ENCODE data around the gene RPGR. TPM values are rescaled to one million over a fixed set of nuclear protein-coding genes. Genes with fewer than 3 reads are reported as not detected.

RPGR gene
- polyA plus RNA-seq, 1 donor from 2014 or later: 6.5 TPM

- H3K36me3 ChIP-seq (ENCODE audit: insufficient read depth, low read length): no peaks in the 10 kb centered on the region
- no peak overlapping the region for H3K9ac ChIP-seq (ENCODE audit: low read length)
- H3K27me3 ChIP-seq (ENCODE audit: insufficient read depth, low read depth, low read length): no peaks in the 10 kb centered on the region
- TF ChIP-seq MXI1 (conservative IDR thresholded peaks at IDR 0.05; ENCODE audit: poor library complexity, severe bottlenecking): no peak
- H3K4me3 ChIP-seq (ENCODE audit: low read length): no peak overlapping the region
- H3F3A ChIP-seq (ENCODE audit: insufficient read depth, low read length, poor library complexity, severe bottlenecking): no peaks in the 10 kb centered on the region
- no peak overlapping the region for H2AFZ ChIP-seq (ENCODE audit: low read depth, low read length)
- no peak overlapping the region for H3K27ac ChIP-seq (ENCODE audit: low read length)
- no peaks in the 10 kb centered on the region for H4K20me1 ChIP-seq (ENCODE audit: insufficient read depth)
- no peaks in the 10 kb centered on the region for H3K79me2 ChIP-seq (replicated peaks; ENCODE audit: insufficient read depth, low read length)
- H3K9me3 ChIP-seq (ENCODE audit: low read length): no peaks in the 10 kb centered on the region
- H3K4me2 ChIP-seq (ENCODE audit: low read length): no peak overlapping the region
- H3K9me2 ChIP-seq (ENCODE audit: insufficient read depth, low read length): no peaks in the 10 kb centered on the region
Measured at GRCh38 chrX:38249965-38250364, 77.3 kb downstream of the RPGR start.

GRCh38 chrX:38247051-38247450 is 80.3 kb downstream of the RPGR start:
- H2AFZ ChIP-seq (ENCODE audit: low read depth, low read length): no peak overlapping the region
- H3K9me2 ChIP-seq (ENCODE audit: insufficient read depth, low read length): no peaks in the 10 kb centered on the region
- no peak for TF ChIP-seq CTCF (IDR thresholded peaks at IDR 0.05; ENCODE audit: poor library complexity, severe bottlenecking)
- no peak for TF ChIP-seq SMC3 (conservative IDR thresholded peaks at IDR 0.05; ENCODE audit: poor library complexity)
- no peak for TF ChIP-seq MXI1 (conservative IDR thresholded peaks at IDR 0.05; ENCODE audit: poor library complexity, severe bottlenecking)
- no peaks in the 10 kb centered on the region for H3K27me3 ChIP-seq (ENCODE audit: insufficient read depth, low read depth, low read length)
- no peaks in the 10 kb centered on the region for H4K20me1 ChIP-seq (ENCODE audit: insufficient read depth)
- no peaks in the 10 kb centered on the region for H3K9me3 ChIP-seq (ENCODE audit: low read length)
- no peaks in the 10 kb centered on the region for H3K36me3 ChIP-seq (ENCODE audit: insufficient read depth, low read length)
- no peaks in the 10 kb centered on the region for H3K79me2 ChIP-seq (replicated peaks; ENCODE audit: insufficient read depth, low read length)
- H3K27ac ChIP-seq (ENCODE audit: low read length): no peak overlapping the region
- H3F3A ChIP-seq (ENCODE audit: insufficient read depth, low read length, poor library complexity, severe bottlenecking): no peaks in the 10 kb centered on the region
- no peak overlapping the region for H3K4me3 ChIP-seq (ENCODE audit: low read length)
- H3K4me2 ChIP-seq (ENCODE audit: low read length): no peak overlapping the region
- no peak overlapping the region for H3K9ac ChIP-seq (ENCODE audit: low read length)

GRCh38 chrX:38240541-38240940 is 86.8 kb downstream of the RPGR start:
- Histone ChIP-seq H3F3A (ENCODE audit: insufficient read depth, low read length, poor library complexity, severe bottlenecking) (no peaks in the 10 kb centered on the region), H3K27ac (ENCODE audit: low read length) (no peak overlapping the region), H4K20me1 (ENCODE audit: insufficient read depth) (no peaks in the 10 kb centered on the region), H3K27me3 (ENCODE audit: insufficient read depth, low read depth, low read length) (no peaks in the 10 kb centered on the region), H3K4me2 (ENCODE audit: low read length) (no peak overlapping the region), H3K4me3 (ENCODE audit: low read length) (no peak overlapping the region), H3K79me2 (replicated peaks; ENCODE audit: insufficient read depth, low read length) (no peaks in the 10 kb centered on the region), H2AFZ (ENCODE audit: low read depth, low read length) (no peak overlapping the region), H3K9ac (ENCODE audit: low read length) (no peak overlapping the region), H3K9me2 (ENCODE audit: insufficient read depth, low read length) (no peaks in the 10 kb centered on the region), H3K36me3 (ENCODE audit: insufficient read depth, low read length) (no peaks in the 10 kb centered on the region), H3K9me3 (ENCODE audit: low read length) (no peaks in the 10 kb centered on the region)
- TF ChIP-seq REST (IDR thresholded peaks at IDR 0.05; ENCODE audit: borderline replicate concordance): no peak
- no peak for TF ChIP-seq RAD21 (conservative IDR thresholded peaks at IDR 0.05)
- no peak for TF ChIP-seq TAF1 (IDR thresholded peaks at IDR 0.05; ENCODE audit: low read depth)
- no peak for TF ChIP-seq CTCF (IDR thresholded peaks at IDR 0.05; ENCODE audit: poor library complexity, severe bottlenecking)
- TF ChIP-seq POLR2AphosphoS5 (IDR thresholded peaks at IDR 0.05): no peak
- TF ChIP-seq MXI1 (conservative IDR thresholded peaks at IDR 0.05; ENCODE audit: poor library complexity, severe bottlenecking): no peak
- TF ChIP-seq SMC3 (conservative IDR thresholded peaks at IDR 0.05; ENCODE audit: poor library complexity): no peak
- no peak for TF ChIP-seq EZH2 (IDR thresholded peaks at IDR 0.05; ENCODE audit: borderline replicate concordance, insufficient read depth, low read length, poor library complexity, severe bottlenecking)
- TF ChIP-seq EP300 (conservative IDR thresholded peaks at IDR 0.05; ENCODE audit: poor library complexity, severe bottlenecking): no peak

Measured in neural cell (in vitro differentiated cells).